Liver (tissue), 9 donors: ENCODE data around the gene BAHCC1. TPM values are rescaled to one million over a fixed set of nuclear protein-coding genes. Genes with fewer than 3 reads are reported as not detected.
A peak's percentile ranks its signal among the peaks of the same experiment; 100 is the strongest.

Source experiments
- DNase-seq: peaks from one replicate; pipeline ENCODE4 v3.0.0-alpha.2; 2017; ENCODE audit warnings: low spot score
- H3K27ac ChIP-seq, 2 donors: one replicate each; pipeline ENCODE4 v1.7.0; 2013; ENCODE audit warnings: inconsistent platforms in 2 of 2, low read length in 2 of 2, control low read depth in 1 of 2, low read depth in 1 of 2, mild to moderate bottlenecking in 1 of 2
- H3K27me3 ChIP-seq, 4 donors: one replicate each; pipeline versions ENCODE4 v1.6.1 to v1.7.0; 2013; ENCODE audit warnings: low read length in 3 of 4, inconsistent platforms in 1 of 4, mild to moderate bottlenecking in 1 of 4, moderate library complexity in 1 of 4; ENCODE audit not compliant: control insufficient read depth in 4 of 4, insufficient read depth in 4 of 4
- H3K36me3 ChIP-seq, 4 donors: one replicate each; pipeline versions ENCODE4 v1.6.1 to v1.7.0; 2013; ENCODE audit warnings: low read length in 3 of 4, mild to moderate bottlenecking in 3 of 4, low read depth in 1 of 4, moderate library complexity in 1 of 4; ENCODE audit not compliant: control insufficient read depth in 4 of 4, insufficient read depth in 3 of 4
- H3K4me1 ChIP-seq, 4 donors: one replicate each; pipeline versions ENCODE4 v1.6.1 to v1.7.0; 2013; ENCODE audit warnings: low read length in 3 of 4, mild to moderate bottlenecking in 3 of 4, moderate library complexity in 1 of 4; ENCODE audit not compliant: control insufficient read depth in 4 of 4, insufficient read depth in 4 of 4
- H3K4me3 ChIP-seq, 3 donors: one replicate each; pipeline versions ENCODE4 v1.6.1 to v1.7.0; 2013; ENCODE audit warnings: low read length in 3 of 3, control low read depth in 1 of 3, low read depth in 1 of 3, mild to moderate bottlenecking in 1 of 3
- H3K9ac ChIP-seq, 2 donors: one replicate each; pipeline ENCODE4 v1.7.0; 2013; ENCODE audit warnings: low read length in 2 of 2, mild to moderate bottlenecking in 2 of 2, moderate library complexity in 2 of 2, control low read depth in 1 of 2, low read depth in 1 of 2
- H3K9me3 ChIP-seq, 4 donors: one replicate each; pipeline versions ENCODE4 v1.6.1 to v1.7.0; 2013; ENCODE audit warnings: low read length in 3 of 4; ENCODE audit not compliant: control insufficient read depth in 4 of 4
- EGR1 ChIP-seq, 2 donors: IDR thresholded peaks; 2 replicates each; pipeline ENCODE4 v1.6.1; 2016 to 2018; ENCODE audit warnings: antibody characterized with exemption in 2 of 2, low read depth in 2 of 2
- FOXA1 ChIP-seq: IDR thresholded peaks from 2 replicates; pipeline ENCODE4 v1.6.1; 2016; ENCODE audit warnings: antibody characterized with exemption
- FOXA2 ChIP-seq: IDR thresholded peaks from 2 replicates; pipeline ENCODE4 v1.6.1; 2016; ENCODE audit warnings: antibody characterized with exemption
- HNF4A ChIP-seq, 2 donors: conservative IDR thresholded peaks; 2 replicates each; pipeline ENCODE4 v1.6.1; 2016; ENCODE audit warnings: antibody characterized with exemption in 2 of 2, mild to moderate bottlenecking in 2 of 2
- HNF4G ChIP-seq: IDR thresholded peaks from 2 replicates; pipeline ENCODE4 v1.6.1; 2016; ENCODE audit warnings: antibody characterized with exemption
- NR2F2 ChIP-seq: IDR thresholded peaks from 2 replicates; pipeline ENCODE4 v1.6.1; 2016; ENCODE audit warnings: antibody characterized with exemption
- RXRA ChIP-seq, 2 donors: IDR thresholded peaks; 2 replicates each; pipeline ENCODE4 v1.6.1; 2017 to 2018; ENCODE audit warnings: antibody characterized with exemption in 2 of 2, mild to moderate bottlenecking in 1 of 2
- SP1 ChIP-seq: IDR thresholded peaks from 2 replicates; pipeline ENCODE4 v1.6.1; 2018; ENCODE audit warnings: antibody characterized with exemption, mild to moderate bottlenecking
- TAF1 ChIP-seq: conservative IDR thresholded peaks from 2 replicates; pipeline ENCODE4 v1.6.1; 2016; ENCODE audit warnings: antibody characterized with exemption, mild to moderate bottlenecking
- YY1 ChIP-seq: IDR thresholded peaks from 2 replicates; pipeline ENCODE4 v1.6.1; 2016; ENCODE audit warnings: antibody characterized with exemption, mild to moderate bottlenecking
- WGBS: extraction: QIAGEN DNeasy Blood & Tissue Kit; methylation state at CpG from one replicate; pipeline ENCODE4 v1.1.7; 2013; 5-methylcytosine and 5-hydroxymethylcytosine counted together
- polyA plus RNA-seq, 2 donors: library from polyadenylated mRNA; stranded (reverse) in 1 of 2; unstranded in 1 of 2; fragments of 200-250 nt in 1 of 2; fragments of >200 nt in 1 of 2; fragmentation: Nextera tagmentation in 1 of 2; extraction: Ambion mirVana in 1 of 2; gene quantifications; one replicate each; pipeline versions ENCODE4 v1.2.1 to v1.2.3, GENCODE V29; 2013 to 2015
- total RNA-seq, 2 donors: library from RNA; depleted of rRNA; stranded (reverse); fragments of >200 nt; gene quantifications; one replicate each; pipeline ENCODE4 v1.2.3, GENCODE V29; 2014
- TF ChIP-seq, protein P1 (sequence below): IDR thresholded peaks from 2 replicates; pipeline ENCODE4 v1.6.1; 2016; ENCODE audit warnings: antibody characterized with exemption
- TF ChIP-seq, protein P2 (sequence below): fragments of 150-350 bp; IDR thresholded peaks from 2 replicates; pipeline ENCODE4 v1.5.1; 2017; ENCODE audit warnings: improper control_type of control experiment, low read depth, low read length; ENCODE audit not compliant: missing input control
- TF ChIP-seq, protein P3 (sequence below): IDR thresholded peaks from 2 replicates; pipeline ENCODE4 v1.6.1; 2016; ENCODE audit warnings: antibody characterized with exemption
- TF ChIP-seq, protein P4 (sequence below): IDR thresholded peaks from 2 replicates; pipeline ENCODE4 v1.6.1; 2016; ENCODE audit warnings: antibody characterized with exemption, mild to moderate bottlenecking
- donor health status: healthy.
- donor health status: healthy.
- donor health status: healthy.
- donor health status: healthy.
- donor health status: healthy.

Gene BAHCC1
- total and polyA plus RNA-seq, 4 donors, result 0.76 to 3.9 (median 2.5) TPM

DNA sequence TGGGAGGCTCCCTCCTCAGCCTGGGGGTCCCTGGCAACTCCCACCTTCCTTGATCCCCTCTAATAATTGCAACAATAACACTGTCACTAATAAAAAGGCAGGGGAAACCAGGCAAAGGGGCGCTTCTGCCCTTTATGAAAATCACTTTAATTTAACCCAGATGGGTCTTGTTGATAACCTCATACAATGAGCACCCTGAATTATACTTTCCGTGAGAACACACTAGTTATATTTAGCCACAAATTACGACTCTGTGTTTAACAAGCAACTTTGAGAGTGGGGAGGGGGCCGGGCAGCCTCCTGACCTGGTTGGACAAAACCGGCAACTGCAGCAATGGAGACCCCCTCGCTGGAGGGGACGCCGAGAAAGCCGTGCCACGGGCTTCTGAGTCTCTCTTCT, 5.7 kb upstream of the BAHCC1 start:
- H3K27ac ChIP-seq, result peak overlapping the region; percentile 34 to 93
- no peak overlapping the region for H3K4me3 ChIP-seq
- TF ChIP-seq, protein P1, sequence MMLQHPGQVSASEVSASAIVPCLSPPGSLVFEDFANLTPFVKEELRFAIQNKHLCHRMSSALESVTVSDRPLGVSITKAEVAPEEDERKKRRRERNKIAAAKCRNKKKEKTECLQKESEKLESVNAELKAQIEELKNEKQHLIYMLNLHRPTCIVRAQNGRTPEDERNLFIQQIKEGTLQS, result no peak
- H3K36me3 ChIP-seq, result no peaks in the 10 kb centered on the region
- H3K9me3 ChIP-seq, result no peaks in the 10 kb centered on the region
- DNase-seq, result no peak
- no peaks in the 10 kb centered on the region for H3K27me3 ChIP-seq
- no peak overlapping the region for H3K9ac ChIP-seq
- peaks cover 28 to 64% (median 39%) of the 10 kb centered on the region in 4 donors for H3K4me1 ChIP-seq
- 88% methylated on average over 10 of the region's 10 CpGs for WGBS

DNA sequence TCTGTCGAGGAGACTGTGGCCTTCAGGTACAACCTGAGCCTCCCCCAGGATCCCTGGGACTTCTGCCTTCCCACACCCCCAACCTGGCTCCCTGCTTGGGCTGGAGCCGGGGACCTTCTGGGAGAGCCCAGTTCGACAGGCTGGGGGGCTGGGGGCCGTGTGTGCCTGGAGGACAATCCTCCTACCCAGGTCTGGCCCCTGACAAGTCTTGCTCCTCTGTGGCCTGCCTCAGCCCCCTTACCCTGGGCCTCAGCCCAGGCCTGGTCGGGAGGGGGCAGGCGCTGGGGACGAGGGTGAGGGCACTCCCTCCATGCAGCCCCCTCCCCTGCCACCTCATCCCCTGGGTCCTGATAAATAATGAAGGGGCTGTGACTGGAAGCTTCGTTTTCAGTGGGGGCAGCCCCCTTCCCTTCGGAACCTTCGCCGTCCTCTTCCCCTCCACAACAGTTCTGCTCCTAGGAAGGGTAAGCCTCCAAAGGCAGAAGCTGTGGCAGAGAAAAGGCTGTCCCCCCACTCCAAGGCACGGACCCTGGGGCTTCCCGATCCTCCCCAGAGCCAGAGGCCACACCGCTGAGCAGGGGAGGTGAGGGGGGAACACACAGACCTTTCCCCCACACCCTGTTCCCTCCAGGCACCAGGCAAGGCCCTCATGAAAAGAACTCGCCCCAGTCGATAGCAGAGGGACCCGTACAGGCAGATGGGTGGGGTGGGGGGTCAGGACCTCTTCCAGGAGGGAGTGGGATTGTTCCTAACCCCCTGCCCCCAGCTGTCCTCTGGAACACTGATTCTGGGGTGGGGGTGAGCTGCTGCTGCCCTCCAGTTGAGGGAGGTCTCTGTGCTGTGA, 5.0 kb upstream of the BAHCC1 start:
- Histone ChIP-seq H3K36me3 (no peaks in the 10 kb centered on the region), H3K9me3 (no peaks in the 10 kb centered on the region), H3K27me3 (no peaks in the 10 kb centered on the region), H3K4me3 (no peak overlapping the region), H3K4me1 (peaks cover 32 to 66% (median 43%) of the 10 kb centered on the region in 4 donors), H3K9ac (no peak overlapping the region), H3K27ac (no peak overlapping the region)
- no peak for DNase-seq
- no peak for TF ChIP-seq FOXA2
- WGBS, result 83% methylated on average over 17 of the region's 17 CpGs

DNA sequence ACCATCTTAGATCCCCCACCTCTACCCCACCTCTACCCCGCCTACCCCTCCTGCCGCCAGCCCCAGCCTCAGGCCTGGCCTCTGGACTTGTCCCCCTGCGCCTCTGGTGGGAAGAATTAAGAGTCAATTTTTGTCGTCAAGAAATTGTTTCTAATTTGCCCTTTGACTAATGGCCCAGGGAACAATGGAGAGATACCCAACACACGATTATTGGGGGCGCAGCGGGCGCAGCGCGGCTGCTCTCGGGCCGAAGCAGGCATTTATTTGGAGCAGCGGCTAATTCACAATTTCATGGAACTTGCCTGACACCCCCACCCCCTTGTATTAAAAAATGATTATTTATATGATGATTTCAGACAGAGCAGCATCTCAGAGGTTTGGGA, 4.4 kb upstream of the BAHCC1 start:
- H3K9me3 ChIP-seq, result no peaks in the 10 kb centered on the region
- no peaks in the 10 kb centered on the region for H3K27me3 ChIP-seq
- peaks cover 29 to 60% (median 38%) of the 10 kb centered on the region in 4 donors for H3K4me1 ChIP-seq
- no peak overlapping the region for H3K9ac ChIP-seq
- H3K4me3 ChIP-seq, result no peak overlapping the region
- TF ChIP-seq SP1 (no peak), RXRA (IDR thresholded peaks at IDR 0.05) (no peak), NR2F2 (no peak), FOXA1 (no peak), HNF4G (no peak)
- no peaks in the 10 kb centered on the region for H3K36me3 ChIP-seq
- 95% methylated on average over 13 of the region's 13 CpGs for WGBS
- DNase-seq, result no peak
- H3K27ac ChIP-seq, result no peak overlapping the region

DNA sequence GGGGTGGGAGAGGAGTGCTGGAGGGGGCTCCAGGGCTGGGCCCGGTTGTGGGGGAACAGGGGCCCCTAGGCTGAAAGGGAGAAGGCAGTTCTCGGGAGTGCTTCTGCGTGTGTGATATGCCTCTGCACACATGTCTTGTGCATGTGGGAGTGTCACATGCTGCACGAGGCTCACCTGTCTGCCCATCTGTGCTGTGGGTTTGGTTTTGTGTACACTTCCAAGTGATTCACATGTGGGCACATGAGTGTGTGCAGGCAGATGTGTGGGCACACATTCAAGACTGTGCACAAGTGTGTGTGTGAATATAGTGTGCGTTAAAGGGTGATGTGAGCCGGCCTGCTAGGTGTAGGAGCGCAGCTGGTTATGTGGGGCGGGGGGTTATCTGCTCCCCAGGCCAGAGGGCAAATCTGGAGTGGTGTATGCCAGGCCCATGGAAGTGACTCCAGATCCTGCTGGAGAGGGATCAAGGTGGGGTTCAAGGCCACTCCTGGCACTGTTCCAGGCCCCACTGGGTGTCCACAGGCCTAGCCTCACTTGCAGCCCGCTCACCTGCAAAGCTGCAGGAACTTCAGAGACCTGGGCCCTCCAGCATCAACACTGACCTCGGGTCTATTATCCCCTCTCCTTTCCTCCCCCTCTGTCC, 3.8 kb upstream of the BAHCC1 start:
- no peak for TF ChIP-seq TAF1
- no peak for TF ChIP-seq FOXA1
- no peak for TF ChIP-seq HNF4G
- TF ChIP-seq, protein P2, sequence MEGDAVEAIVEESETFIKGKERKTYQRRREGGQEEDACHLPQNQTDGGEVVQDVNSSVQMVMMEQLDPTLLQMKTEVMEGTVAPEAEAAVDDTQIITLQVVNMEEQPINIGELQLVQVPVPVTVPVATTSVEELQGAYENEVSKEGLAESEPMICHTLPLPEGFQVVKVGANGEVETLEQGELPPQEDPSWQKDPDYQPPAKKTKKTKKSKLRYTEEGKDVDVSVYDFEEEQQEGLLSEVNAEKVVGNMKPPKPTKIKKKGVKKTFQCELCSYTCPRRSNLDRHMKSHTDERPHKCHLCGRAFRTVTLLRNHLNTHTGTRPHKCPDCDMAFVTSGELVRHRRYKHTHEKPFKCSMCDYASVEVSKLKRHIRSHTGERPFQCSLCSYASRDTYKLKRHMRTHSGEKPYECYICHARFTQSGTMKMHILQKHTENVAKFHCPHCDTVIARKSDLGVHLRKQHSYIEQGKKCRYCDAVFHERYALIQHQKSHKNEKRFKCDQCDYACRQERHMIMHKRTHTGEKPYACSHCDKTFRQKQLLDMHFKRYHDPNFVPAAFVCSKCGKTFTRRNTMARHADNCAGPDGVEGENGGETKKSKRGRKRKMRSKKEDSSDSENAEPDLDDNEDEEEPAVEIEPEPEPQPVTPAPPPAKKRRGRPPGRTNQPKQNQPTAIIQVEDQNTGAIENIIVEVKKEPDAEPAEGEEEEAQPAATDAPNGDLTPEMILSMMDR, result no peak
- no peak for TF ChIP-seq HNF4A (conservative IDR thresholded peaks at IDR 0.05)
- no peak for TF ChIP-seq YY1
- TF ChIP-seq EGR1 (IDR thresholded peaks at IDR 0.05; ENCODE audit: low read depth in 2 of 2), result no peak
- TF ChIP-seq, protein P3, sequence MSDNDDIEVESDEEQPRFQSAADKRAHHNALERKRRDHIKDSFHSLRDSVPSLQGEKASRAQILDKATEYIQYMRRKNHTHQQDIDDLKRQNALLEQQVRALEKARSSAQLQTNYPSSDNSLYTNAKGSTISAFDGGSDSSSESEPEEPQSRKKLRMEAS, result no peak
- TF ChIP-seq FOXA2, result no peak
- TF ChIP-seq, protein P1, result no peak
- TF ChIP-seq, protein P4, sequence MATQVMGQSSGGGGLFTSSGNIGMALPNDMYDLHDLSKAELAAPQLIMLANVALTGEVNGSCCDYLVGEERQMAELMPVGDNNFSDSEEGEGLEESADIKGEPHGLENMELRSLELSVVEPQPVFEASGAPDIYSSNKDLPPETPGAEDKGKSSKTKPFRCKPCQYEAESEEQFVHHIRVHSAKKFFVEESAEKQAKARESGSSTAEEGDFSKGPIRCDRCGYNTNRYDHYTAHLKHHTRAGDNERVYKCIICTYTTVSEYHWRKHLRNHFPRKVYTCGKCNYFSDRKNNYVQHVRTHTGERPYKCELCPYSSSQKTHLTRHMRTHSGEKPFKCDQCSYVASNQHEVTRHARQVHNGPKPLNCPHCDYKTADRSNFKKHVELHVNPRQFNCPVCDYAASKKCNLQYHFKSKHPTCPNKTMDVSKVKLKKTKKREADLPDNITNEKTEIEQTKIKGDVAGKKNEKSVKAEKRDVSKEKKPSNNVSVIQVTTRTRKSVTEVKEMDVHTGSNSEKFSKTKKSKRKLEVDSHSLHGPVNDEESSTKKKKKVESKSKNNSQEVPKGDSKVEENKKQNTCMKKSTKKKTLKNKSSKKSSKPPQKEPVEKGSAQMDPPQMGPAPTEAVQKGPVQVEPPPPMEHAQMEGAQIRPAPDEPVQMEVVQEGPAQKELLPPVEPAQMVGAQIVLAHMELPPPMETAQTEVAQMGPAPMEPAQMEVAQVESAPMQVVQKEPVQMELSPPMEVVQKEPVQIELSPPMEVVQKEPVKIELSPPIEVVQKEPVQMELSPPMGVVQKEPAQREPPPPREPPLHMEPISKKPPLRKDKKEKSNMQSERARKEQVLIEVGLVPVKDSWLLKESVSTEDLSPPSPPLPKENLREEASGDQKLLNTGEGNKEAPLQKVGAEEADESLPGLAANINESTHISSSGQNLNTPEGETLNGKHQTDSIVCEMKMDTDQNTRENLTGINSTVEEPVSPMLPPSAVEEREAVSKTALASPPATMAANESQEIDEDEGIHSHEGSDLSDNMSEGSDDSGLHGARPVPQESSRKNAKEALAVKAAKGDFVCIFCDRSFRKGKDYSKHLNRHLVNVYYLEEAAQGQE, result no peak
- no peak for TF ChIP-seq SP1
- no peak for DNase-seq
- Histone ChIP-seq H3K4me3 (no peak overlapping the region), H3K27ac (peak overlapping the region; percentile 84 to 86), H3K9ac (peak overlapping the region in 1 of 2 donors; percentile 74), H3K9me3 (no peaks in the 10 kb centered on the region), H3K36me3 (no peaks in the 10 kb centered on the region), H3K27me3 (no peaks in the 10 kb centered on the region), H3K4me1 (peaks cover 25 to 55% (median 33%) of the 10 kb centered on the region in 4 donors)
- 73% methylated on average over 10 of the region's 10 CpGs for WGBS
